ENCODE results near the gene GPR17.

The GPR17 gene

DNA sequence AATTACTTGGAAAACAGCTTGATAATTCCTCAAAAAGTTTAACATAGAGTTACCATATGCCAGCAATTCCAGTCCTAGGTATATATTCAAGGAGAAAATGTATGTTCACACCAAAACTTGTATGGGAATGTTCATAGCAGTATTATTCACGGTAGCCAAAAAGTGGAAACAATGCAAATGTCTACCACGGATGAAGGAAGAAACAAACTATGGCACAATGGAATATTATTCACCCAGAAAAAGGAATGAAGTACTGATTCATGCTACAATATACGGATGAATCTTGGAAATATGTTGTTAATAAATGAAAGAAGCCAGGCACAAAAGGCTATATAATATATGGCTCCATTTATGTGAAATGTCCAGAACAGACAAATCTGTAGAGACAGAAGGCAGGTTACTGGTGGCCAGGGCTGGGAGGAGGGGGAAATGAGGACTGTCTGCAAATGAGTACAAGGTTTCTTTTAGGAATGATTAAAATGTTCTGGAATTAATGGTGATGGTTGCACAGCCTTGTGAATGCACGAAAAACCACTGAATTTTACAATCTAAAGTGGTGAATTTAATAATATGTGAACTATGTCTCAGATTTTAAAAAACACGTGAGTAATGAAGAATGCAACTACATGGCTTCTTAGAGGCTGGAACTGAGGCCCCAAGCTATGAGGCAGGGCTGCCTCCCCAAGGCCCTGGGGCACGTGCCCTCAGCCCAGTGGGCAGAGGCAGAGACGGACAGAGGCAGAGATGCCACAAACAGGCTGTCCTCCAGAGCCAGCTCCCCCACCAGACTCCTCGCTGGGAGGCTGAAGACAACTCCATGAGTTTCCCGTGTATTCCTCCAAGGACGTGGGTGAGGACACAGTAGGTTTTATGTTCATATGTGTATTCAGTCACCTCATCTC, 24.4 kb downstream of the GPR17 start:
- no peak for DNase-seq (ENCODE audit: low read depth in 2 of 3, low spot score in 1 of 3)

DNA sequence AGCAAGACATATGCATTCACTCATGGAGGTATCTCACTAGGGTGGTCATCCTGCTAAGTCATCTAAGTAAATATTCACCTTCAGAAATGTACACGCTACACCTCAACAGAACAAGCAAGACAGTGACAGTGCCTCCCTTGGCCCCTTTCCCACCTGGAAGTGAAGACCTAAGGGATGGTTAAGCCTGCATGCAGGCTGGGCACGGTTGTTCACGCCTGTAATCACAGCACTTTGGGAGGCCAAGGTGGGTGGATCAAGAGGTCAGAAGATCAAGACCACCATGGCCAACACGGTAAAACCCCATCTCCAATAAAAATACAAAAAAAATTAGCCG, 25.0 kb downstream of the GPR17 start:
- DNase-seq (ENCODE audit: low read depth in 2 of 3, low spot score in 1 of 3): no peak

DNA sequence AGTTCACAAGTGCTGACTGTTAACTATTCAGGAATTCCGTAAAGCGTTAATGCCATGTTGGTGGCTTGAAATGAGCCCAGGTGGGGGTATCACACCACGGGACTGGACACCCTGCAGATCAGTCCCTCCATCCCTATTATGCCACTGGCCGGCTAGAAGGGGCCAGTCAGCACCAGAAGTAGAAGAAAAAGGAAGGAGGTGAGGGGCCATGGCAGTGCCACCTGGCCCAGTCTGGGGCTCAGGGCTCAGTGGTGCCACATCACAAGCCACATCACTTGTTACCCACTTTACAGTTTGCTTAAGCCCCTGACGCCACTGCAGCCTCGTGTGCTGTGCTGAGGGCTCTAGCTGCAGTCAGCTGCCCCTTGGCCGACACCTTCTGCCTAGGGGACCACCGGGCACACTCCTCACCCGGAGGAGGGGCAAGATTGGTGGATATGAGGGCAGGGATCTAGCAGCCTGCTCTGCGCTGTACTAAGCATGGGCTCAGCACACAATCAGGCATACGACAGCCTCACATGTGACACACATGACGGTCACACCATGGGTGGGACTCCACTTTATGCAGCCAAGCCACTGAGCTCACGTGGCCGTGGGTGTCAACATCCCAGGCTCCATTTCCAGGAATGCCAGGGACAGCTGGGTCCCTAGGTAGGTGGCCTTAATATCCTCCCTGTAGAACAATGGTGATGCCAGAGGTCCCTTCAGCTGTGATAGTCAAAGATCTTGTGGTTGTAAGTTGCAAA, 25.8 kb downstream of the GPR17 start:
- DNase-seq (ENCODE audit: low read depth in 2 of 3, low spot score in 1 of 3): no peak

DNA sequence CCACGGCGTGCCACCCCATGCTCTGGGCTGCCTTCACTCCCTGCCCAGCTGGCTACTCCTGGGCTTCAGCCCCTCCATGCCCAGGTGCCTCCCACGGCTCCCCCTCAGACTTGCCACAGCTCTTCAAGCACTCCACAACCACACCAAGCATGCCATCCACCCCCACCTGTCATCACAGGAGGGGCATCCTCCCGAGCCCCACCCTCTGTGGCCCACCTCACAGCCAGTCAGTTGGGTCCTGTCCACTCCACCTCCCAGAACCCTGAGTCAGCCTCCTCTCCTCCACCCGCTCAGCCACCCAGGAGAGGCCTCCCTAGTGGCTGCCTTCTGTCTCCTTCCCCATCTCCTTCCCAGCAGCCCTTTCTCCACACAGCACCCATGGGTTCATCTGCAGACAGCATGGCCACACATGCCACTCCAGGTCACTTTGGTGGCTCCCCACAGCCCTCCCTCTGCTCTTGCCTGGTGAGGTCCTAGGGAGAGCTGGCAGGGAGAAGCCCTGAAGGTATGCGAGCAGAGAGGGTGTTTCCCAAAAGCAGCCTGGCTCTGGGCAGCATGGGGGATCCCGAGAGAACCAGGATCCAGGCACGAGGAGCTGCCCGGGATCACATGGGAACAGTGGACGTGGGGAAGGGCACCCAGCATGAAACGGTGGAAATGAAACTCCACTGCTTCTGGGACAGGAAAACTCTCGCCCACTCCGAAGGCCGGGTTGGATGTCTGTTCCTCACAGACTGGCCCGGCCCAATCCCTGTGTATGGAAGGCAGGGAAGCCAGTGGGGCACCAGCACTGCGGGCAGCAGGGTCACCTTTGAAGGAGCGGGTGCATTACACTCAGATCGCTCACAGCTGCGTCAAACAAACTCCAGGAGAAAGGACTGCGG, 26.6 kb downstream of the GPR17 start:
- DNase-seq (ENCODE audit: low read depth in 2 of 3, low spot score in 1 of 3): no peak

DNA sequence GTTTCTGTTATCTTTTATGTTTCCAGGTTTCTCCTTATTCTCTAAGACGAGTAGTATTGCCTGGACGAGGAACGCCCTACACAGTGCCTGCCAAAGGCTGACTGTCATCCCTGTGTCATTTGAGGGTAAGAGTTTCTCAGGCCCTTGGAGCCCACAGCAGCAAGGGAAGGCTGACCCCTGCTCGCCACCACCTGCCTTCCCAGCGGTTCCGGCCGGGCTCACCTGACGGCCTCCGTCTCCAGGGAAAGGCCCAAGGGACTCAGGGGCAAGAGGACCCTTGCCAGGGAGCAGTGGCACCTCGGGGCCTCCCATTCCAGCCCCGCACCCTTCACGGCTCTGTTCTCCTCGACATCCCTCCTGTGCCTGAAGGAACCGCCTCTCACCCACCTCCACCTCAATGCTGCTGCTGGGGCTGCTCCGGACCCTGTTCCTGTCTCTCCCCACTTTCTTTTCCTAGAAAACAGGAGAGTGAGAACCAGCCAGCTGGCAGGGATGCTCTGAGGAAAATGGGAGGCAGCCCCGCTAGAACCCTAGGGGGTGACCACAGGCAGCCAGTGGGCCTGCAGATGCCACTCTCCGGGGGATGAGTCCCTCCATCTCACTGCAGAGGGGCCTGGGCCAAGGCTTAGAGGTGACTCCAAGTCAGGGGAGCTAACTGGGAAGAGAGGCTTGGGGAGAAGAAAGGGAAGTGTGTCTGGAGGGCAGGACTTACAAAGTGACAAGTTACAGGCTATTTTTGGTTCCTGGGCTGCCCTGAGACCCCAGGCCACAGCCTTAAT, 27.5 kb downstream of the GPR17 start:
- DNase-seq (ENCODE audit: low read depth in 2 of 3, low spot score in 1 of 3): no peak

DNA sequence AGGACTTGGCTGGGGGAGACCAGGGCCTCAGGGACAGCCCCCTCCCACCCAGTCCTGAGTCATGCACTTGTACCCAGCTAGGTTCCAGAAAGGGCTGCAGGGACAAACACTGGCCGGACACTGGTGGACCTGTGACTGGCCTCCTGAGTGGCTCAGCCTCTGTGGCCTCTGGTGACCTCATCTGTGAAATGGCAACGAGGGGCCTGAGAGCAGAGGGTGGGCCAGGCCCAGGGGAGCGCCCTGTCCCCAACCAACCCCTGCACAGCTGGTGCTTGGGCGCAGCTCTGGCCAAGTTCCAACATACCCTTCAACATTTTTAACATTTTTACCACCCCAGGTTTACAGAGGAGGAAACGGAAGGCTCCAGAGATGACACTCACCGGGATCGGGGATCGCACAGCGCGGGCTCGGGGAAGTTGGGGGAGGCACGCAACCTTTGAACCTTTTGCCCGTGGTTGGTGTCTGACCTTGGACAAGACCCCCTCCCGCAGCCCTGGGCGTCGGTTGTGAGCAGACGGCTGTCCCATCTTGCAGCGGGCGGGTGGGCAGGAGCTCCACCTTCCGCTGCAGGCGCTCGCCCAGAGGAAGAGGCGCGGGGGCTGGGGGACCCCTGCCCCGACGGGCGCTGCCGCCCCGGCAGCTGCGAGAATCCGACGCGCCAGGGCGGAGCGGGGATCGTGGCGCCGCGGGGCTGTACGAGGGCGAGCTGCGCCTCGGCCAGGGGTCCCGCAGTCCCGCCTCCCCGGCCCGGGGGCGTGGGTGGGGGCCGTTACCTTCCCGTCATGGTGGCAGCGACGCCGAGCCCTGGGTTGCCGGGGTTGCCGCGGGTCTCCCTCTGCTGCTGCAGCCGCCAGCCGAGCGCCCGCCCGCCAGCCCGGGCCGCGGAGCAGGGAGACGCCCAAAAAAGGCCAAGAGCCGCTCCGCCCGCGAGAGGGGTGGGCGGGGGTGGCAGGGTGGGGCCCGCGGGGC, 28.6 kb downstream of the GPR17 start:
- no peak for DNase-seq (ENCODE audit: low read depth in 2 of 3, low spot score in 1 of 3)

DNA sequence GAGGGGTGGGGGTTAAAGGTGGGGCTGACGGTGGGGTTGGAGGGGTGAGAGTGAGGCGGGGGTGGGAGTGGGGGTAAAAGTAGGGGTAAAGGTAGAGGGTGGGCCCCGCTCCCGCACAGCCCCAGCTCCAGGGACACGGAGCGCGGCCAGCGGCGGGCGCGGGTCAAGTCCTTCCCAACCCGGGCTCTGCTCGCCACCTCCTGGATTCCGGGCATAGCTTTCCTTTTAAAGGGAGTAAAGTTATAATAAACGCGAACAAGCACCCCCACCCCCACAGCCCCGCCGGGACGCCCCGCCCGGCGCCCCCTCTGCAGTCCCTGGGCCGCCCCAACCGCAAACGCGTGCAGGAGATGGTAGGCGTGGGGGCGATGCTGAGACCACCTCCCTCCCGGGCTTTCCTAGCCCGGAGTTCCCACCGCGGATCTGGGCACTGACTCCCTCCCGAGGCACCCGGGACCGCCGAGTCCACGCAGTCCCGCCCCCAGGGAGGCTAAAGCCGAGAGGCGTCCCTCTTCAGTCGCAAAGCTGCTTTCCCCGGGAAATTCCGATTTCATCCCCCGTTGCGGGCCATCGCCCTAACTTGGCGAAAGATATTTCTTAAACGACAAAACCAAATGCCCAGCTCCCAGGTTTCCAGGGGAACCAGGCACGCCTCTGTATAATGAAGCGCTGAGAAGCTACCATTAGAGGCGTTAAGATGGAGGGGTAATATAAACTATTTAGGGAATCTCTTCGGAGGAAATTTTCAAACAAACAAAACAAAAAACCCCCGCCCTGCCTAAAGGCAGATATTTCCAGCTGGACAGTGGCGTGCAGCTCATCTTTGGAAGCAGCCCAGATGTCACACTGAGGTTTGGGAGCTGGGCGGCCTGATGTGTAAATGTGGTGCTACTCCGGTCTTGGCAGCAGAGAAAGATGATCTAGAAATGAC, 29.6 kb downstream of the GPR17 start, which contains the start of gene LIMS2:
Gene LIMS2 (minus strand): TSS at position 200 of the 931 bp plus-strand sequence. CDS start 506 bp downstream, outside the sequence.
- no peak for DNase-seq (ENCODE audit: low read depth in 2 of 3, low spot score in 1 of 3)

DNA sequence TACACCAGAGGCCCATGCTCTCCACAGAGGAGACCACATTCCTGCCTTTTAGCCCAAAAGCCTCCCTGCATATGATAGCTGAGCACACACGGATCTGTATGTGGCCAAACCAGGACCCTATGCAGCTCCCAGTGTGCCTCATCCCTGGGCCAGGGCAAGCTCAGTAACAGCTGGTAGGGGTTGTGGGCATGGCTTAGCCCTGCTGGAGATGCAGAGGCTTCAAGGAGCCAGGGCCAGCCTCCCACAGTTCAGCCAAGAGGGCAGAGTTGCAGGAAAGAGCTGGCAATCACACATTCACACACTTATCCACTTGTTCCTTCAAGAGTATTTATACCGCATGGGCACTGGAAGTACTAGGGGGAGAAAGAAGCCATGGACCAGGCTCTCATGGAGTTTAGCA, 31.0 kb downstream of the GPR17 start:
- no peak for DNase-seq (ENCODE audit: low read depth in 2 of 3, low spot score in 1 of 3)

DNA sequence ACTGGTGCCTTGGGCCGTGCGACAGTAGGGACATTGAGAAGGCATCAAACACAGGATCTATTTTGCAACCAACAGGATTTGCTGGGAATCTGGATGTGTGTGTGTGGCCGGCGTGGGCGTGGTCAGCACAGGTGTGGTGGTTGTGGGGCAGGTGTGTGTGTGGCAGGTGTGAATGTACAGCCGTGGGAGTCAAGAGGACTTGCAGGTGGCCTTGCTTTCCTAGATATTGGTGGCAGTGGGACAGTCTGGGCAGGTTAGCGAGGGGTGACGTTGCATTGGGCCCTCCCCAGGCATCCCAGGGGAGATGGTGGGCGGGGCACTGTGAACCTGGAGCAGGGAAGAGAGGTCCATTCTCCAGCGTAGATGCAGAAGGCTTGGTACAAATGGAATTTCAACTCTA, 32.6 kb downstream of the GPR17 start:
- no peak for DNase-seq (ENCODE audit: low read depth in 2 of 3, low spot score in 1 of 3)

DNA sequence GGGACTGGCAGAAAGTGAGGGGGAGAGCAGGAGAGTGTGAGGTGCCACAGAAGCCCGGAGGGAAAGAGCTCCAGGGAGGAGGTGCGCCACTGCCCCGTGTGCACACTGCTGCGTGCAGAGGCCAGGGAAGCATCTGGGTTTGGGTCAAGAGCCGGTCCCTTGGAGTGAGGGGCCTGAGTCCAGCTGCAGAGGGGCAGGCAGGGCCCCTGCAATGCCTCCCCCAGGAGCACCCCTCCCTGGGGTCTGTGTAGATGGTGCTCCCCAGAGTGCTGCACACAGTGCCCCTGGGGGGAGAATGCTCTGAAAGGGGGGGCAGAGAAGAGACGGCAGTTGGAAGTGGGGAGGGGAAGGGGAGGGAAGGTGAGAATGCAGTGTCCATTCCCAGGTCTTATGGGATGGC, 33.0 kb downstream of the GPR17 start:
- DNase-seq (ENCODE audit: low read depth in 2 of 3, low spot score in 1 of 3): no peak

DNA sequence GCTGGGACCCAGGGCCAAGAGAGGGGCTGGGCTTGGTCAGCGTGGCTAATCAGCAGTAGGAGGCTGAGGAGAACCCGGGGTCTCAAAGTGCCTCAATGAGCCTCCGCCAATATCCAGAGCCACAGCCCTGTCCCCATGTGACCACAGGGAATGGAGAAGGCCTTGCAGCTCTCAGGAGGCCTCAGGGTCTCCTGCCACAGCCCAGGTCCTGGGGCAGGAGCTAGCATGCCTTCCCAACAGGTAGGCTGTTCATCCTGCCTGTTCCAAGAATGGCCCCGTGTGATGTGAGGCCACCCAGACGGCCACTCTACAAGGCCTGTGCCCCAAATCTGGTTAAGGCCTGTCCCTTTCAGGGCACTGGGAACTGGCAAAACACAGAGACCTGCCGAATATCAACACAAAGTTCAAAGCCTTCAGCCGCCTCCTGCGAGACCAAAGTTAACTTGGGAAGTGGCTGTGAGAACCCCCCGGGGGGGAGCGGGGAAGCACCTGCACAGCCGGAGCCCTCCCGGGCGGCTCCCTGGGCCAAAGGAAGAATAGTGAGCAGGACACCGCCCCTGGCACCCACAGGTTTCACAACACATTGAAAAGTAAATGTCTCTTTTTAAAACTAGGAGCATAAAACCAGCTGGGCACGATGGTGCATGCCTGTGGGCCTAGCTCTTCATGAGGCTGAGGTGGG, 33.9 kb downstream of the GPR17 start:
- no peak for DNase-seq (ENCODE audit: low read depth in 2 of 3, low spot score in 1 of 3)

DNA sequence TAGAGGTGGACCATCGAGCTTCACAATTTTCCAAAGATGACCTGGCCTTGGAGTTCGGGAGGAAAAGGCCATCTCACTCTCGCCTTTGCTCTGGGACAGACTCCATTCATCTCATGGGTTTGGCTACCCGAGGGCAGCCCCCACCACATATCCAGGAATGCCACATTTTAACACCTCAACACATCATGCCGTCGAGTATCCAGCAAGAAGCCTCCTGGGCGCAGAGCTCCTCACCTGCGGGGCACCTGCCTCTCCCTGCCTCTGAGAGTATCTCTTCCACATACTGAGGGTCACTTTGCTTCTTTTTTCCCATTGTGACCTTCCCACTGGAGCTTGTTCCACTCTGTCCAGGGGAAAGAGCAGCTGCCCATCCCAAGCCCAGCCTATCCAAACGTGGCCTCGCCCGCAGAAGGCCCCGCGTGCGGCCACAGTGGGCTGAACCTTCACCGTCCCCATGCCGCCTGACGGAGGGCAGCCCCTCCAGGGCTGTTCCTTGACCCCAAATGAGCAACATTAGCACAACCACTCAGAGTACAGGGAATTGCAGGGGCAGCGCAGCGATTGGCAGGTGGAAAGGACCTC, 34.8 kb downstream of the GPR17 start:
- no peak for DNase-seq (ENCODE audit: low read depth in 2 of 3, low spot score in 1 of 3)

DNA sequence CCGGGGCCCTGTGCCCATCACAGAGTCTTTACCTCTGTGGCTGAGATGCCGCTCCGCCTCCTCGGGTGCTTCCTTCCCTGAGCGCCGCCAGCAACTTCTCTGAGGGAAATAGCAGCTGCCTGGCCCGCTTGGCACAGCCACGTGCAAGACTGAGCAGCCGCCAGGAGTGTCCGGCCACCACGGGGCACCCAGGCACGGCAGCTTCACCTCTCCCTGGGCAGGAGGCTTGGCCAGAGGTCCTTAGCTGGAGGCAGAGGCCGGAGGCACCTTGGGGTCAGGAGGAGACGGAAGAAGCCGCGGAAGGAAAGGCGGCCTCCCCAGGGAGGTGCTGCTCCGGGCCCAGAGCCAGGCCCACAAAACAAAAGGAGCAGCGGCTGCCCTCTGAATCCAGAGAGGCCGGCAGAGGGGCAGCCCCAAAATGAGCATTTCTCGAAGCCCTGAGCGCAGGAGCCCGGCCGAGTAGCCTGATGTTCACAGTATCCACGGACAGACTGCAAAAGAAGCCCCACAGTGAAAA, 35.4 kb downstream of the GPR17 start:
- no peak for DNase-seq (ENCODE audit: low read depth in 2 of 3, low spot score in 1 of 3)

DNA sequence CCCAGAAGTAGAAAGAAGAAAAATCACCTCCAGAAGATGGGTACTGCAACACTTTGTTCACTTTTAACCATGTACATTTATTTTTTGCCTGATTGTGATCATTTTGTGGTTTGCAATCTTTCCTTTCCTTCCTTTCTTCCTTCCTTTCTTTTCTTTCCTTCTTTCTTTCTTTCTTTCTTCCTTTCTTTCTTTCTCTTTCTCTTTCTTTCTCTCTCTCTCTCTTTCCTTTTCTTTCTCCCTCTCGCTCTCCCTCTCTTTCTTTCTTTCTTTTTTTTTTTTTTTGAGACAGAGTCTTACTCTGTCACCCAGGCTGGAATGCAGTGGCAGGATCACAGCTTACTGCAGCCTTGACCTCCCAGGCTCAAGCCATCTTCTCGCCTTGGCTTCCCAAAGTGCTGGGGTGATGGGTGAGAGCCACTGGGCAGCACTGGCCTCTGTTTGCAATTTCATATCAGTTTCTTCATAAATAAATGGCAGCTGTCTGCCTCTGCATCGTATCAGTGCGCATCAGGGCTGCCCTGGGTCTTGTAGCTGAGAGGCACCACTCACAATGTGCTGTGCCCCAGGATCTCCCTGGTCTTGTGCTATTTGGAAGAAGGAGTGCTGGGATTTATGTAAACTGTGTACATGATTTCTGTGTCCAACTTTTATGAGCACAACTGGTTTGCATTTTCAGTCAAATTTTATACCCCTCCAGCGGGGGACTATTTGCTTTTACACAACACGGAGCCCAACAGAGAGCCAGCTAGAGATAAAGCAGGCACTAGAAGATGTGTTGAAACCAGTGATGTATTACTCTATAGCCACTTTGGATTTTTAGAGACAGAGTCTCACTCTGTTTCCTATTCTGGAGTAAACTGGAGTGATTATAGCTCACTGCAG, 36.3 kb downstream of the GPR17 start:
- no peak for DNase-seq (ENCODE audit: low read depth in 2 of 3, low spot score in 1 of 3)

DNA sequence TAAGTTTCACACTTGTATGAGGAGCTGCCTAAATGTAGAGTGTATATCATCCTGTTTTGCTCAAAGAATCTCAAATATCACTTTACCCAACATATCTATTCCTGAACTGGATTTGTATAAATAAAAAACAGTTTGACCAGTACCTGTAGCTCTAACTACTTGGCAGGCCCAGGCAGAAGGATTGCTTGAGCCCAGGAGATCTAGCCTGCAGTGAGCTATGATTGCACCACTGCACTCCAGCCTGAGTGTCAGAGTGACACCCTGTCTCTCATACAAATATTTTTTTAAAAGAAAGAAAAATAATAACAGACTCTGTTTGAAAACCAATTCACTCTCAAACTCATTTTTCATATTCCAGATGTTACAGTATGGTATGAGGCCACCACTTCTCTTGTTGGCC, 37.1 kb downstream of the GPR17 start:
- DNase-seq (ENCODE audit: low read depth in 2 of 3, low spot score in 1 of 3): no peak

DNA sequence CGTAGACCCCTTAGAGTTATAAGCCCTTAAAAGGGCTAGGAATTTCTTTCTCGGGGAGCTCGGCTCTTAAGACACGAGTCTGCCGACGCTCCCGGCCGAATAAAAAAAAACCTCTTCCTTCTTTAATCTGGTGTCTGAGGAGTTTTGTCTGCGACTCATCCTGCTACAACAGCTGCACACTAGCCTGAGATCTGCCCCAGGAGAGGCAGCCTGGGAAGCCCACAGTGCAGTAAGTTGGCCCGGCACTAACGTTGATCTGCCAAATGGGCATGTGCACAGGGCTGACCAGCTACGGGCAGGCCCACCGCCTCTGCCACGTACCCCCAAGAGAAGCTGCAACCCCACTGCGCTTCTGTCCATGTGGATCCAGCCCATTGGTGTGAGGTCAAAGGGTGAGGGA, 37.8 kb downstream of the GPR17 start:
- DNase-seq (ENCODE audit: low read depth in 2 of 3, low spot score in 1 of 3): no peak

Data from stimulated activated CD4-positive, alpha-beta T cell treated with anti-CD3 and anti-CD28 coated beads, Interleukin-12 subunit alpha, Interleukin-12 subunit beta, amount 100 ng/mL, for 48 hours (primary cell).